ENCODE results near the gene MOB1A. TPM values are rescaled to one million over a fixed set of nuclear protein-coding genes. Genes with fewer than 3 reads are reported as not detected.
A peak's percentile ranks its signal among the peaks of the same experiment; 100 is the strongest.

The MOB1A gene
- total and polyA plus RNA-seq, 2 of the 13 experiments (the other 11 are each of a cell fraction or from before 2014, with no cell fraction given) = 48.2 to 139 TPM

- no peak for TF ChIP-seq KLF15 (CRISPR knock-in tag; IDR thresholded peaks at IDR 0.05; ENCODE audit: borderline replicate concordance)
- peak; percentile 62; the same call in 1 of the 2 replicates for TF ChIP-seq ZNF746 (CRISPR knock-in tag; IDR thresholded peaks at IDR 0.05)
- TF ChIP-seq ATF3 (CRISPR knock-in tag; IDR thresholded peaks at IDR 0.05) = no peak
- TF ChIP-seq ZNF703 (CRISPR knock-in tag; IDR thresholded peaks at IDR 0.05; ENCODE audit: borderline replicate concordance) = peak; percentile 92
- peak; percentile 34; the same call in 1 of the 2 replicates for TF ChIP-seq RXRB (CRISPR knock-in tag; IDR thresholded peaks at IDR 0.05; ENCODE audit: borderline replicate concordance)
- TF ChIP-seq ZBTB38 (CRISPR knock-in tag; IDR thresholded peaks at IDR 0.05) = peak; percentile 79
- TF ChIP-seq ZHX1 (CRISPR knock-in tag; IDR thresholded peaks at IDR 0.05; ENCODE audit: low read depth) = 0 out of 2 replicates have a peak, but pooled peaks have one; percentile 8
- 0 out of 2 replicates have a peak, but pooled peaks have one; percentile 44 for TF ChIP-seq ZNF281 (CRISPR knock-in tag; IDR thresholded peaks at IDR 0.05; ENCODE audit: borderline replicate concordance)
- TF ChIP-seq CREM (IDR thresholded peaks at IDR 0.05) = peak; percentile 39; the same call in 1 of the 2 replicates
- TF ChIP-seq CREM (CRISPR knock-in tag; IDR thresholded peaks at IDR 0.05) = no peak
- TF ChIP-seq MXD4 (CRISPR knock-in tag; IDR thresholded peaks at IDR 0.05) = peak; percentile 70; the same call in 1 of the 2 replicates
- peak; percentile 85 for TF ChIP-seq ZNF407 (CRISPR knock-in tag; IDR thresholded peaks at IDR 0.05; ENCODE audit: not compliant biosample characterization)
- peak; percentile 97 for TF ChIP-seq ZNF670 (CRISPR knock-in tag; IDR thresholded peaks at IDR 0.05; ENCODE audit: borderline replicate concordance)
These were observed at the start of gene MOB1A (continued) for GRCh38 chr2:74178211-74179062.
